Vagina (tissue), 2 donors: ENCODE measurements around the gene BTF3L4. TPM values are rescaled to one million over a fixed set of nuclear protein-coding genes. Genes with fewer than 3 reads are reported as not detected.

Source experiments
- DNase-seq, 2 donors: peaks; one replicate each; pipeline ENCODE4 v3.0.0-alpha.2; 2017; ENCODE audit errors: extremely low spot score in 2 of 2
- H3K27ac ChIP-seq: fragments of 200-600 bp; sonication (generic); one replicate; pipeline ENCODE4 v1.5.1; 2019
- H3K27me3 ChIP-seq: fragments of 200-600 bp; sonication (generic); one replicate; pipeline ENCODE4 v1.5.1; 2019
- H3K36me3 ChIP-seq, 2 donors: fragments of 200-600 bp; sonication (generic); one replicate each; pipeline ENCODE4 v1.5.1; 2017 to 2019
- H3K4me1 ChIP-seq: fragments of 200-600 bp; sonication (generic); one replicate; pipeline ENCODE4 v1.5.1; 2019
- H3K4me3 ChIP-seq, 2 donors: fragments of 200-600 bp; sonication (generic); 1 replicate in 1 of 2; 2 replicates in 1 of 2; pipeline ENCODE4 v1.5.1; 2016 to 2019
- H3K9me3 ChIP-seq: fragments of 200-600 bp; sonication (generic); one replicate; pipeline ENCODE4 v1.5.1; 2019
- CTCF ChIP-seq, 3 experiments: fragments of 450-650 bp in 2 of 3; fragments of 200-600 bp in 1 of 3; sonication (generic) in 1 of 3; IDR thresholded peaks; one replicate each; pipeline ENCODE4 v1.5.1; 2017 to 2019; ENCODE audit warnings: antibody characterized with exemption in 3 of 3, mild to moderate bottlenecking in 2 of 3, moderate library complexity in 2 of 3
- POLR2A ChIP-seq, 2 donors: fragments of 450-650 bp; IDR thresholded peaks; one replicate each; pipeline ENCODE4 v1.6.1; 2017; ENCODE audit warnings: antibody characterized with exemption in 2 of 2, mild to moderate bottlenecking in 2 of 2, moderate library complexity in 2 of 2
- POLR2AphosphoS5 ChIP-seq, 2 donors: sonication (generic); formaldehyde crosslinking; IDR thresholded peaks; one replicate each; pipeline ENCODE4 v1.9.0; 2017; ENCODE audit warnings: antibody characterized with exemption in 2 of 2, mild to moderate bottlenecking in 2 of 2, low read depth in 1 of 2; ENCODE audit not compliant: insufficient read depth in 1 of 2
- intact Hi-C: fragments of 100-400 bp; cut with DNase I; formaldehyde crosslinking; loops from one replicate; pipeline ENCODE4 v1.15.1; 2023
- total RNA-seq: library from RNA; depleted of rRNA; stranded (reverse); fragments of >200 nt; gene quantifications from one replicate; pipeline ENCODE4 v1.2.3, GENCODE V29; 2016

BTF3L4 gene
- total RNA-seq, 1 donor from 2014 or later: 24.3 TPM

- Histone ChIP-seq H3K4me1 (no peaks in the 10 kb centered on the region), H3K9me3 (no peaks in the 10 kb centered on the region), H3K36me3 (no peaks in the 10 kb centered on the region), H3K27me3 (no peaks in the 10 kb centered on the region), H3K4me3 (no peak overlapping the region), H3K27ac (no peak overlapping the region)
- DNase-seq: no peak
- intact Hi-C loops: no loop called here
- TF ChIP-seq POLR2AphosphoS5 (IDR thresholded peaks at IDR 0.05; ENCODE audit: insufficient read depth in 1 of 2, low read depth in 1 of 2): no peak
- no peak for TF ChIP-seq CTCF (IDR thresholded peaks at IDR 0.05)
Measured at GRCh38 chr1:52119301-52120079, 63.4 kb downstream of the BTF3L4 start.

DNA sequence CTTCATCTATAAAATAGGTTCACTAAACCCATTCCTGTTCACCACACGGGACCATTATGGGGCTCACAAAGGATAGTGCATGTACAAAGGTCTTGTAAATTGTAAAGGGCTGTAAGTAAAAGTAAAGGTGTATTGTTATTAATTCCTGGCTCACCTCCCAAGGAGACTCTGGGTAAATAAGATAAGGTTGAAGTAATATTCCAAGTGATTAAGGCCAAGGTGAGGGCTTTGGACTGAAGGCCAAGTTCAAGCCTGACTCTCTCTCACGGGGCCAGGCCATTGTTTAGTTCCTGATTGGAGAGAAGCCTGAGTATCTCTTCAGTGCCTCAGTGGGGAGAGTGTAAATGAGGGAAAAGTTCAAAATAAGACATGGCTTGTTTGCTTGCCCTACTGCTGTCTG, 66.3 kb downstream of the BTF3L4 start:
- H3K36me3 ChIP-seq: no peaks in the 10 kb centered on the region
- H3K27ac ChIP-seq: no peak overlapping the region
- intact Hi-C loops: no loop called here
- H3K4me1 ChIP-seq: no peaks in the 10 kb centered on the region
- TF ChIP-seq POLR2A (IDR thresholded peaks at IDR 0.05) (no peak), POLR2AphosphoS5 (IDR thresholded peaks at IDR 0.05; ENCODE audit: insufficient read depth in 1 of 2, low read depth in 1 of 2) (no peak), CTCF (IDR thresholded peaks at IDR 0.05) (no peak)
- no peak for DNase-seq
- H3K9me3 ChIP-seq: no peaks in the 10 kb centered on the region
- H3K27me3 ChIP-seq: no peaks in the 10 kb centered on the region
- H3K4me3 ChIP-seq: no peak overlapping the region

DNA sequence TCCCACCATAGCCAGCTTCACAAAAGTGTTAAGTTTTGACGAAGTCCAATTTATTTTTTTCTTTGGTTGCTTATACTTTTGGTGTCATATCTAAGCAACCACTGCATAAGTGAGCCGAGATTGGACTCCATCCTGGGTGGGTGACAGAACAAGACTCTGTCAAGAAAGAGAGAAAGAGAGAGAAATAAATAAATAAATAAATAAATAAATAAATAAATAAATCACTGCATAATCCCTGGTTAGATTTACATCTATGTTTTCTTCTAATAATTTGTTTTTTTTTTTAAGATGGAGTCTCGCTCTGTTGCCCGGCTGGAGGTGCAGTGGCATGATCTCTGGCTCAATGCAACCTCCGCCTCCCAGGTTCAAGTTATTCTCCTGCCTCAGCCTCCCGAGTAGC, 67.5 kb downstream of the BTF3L4 start:
- no peak overlapping the region for H3K4me3 ChIP-seq
- no peaks in the 10 kb centered on the region for H3K27me3 ChIP-seq
- intact Hi-C loops: no loop called here
- H3K4me1 ChIP-seq: no peaks in the 10 kb centered on the region
- no peak for DNase-seq
- H3K9me3 ChIP-seq: no peaks in the 10 kb centered on the region
- H3K27ac ChIP-seq: no peak overlapping the region
- TF ChIP-seq POLR2AphosphoS5 (IDR thresholded peaks at IDR 0.05; ENCODE audit: insufficient read depth in 1 of 2, low read depth in 1 of 2) (no peak), CTCF (IDR thresholded peaks at IDR 0.05) (no peak), POLR2A (IDR thresholded peaks at IDR 0.05) (no peak)
- no peaks in the 10 kb centered on the region for H3K36me3 ChIP-seq

GRCh38 chr1:52125736-52126359, 69.8 kb downstream of the BTF3L4 start:
- H3K4me3 ChIP-seq: no peak overlapping the region
- no peak overlapping the region for H3K27ac ChIP-seq
- no peaks in the 10 kb centered on the region for H3K4me1 ChIP-seq
- DNase-seq: no peak
- no peaks in the 10 kb centered on the region for H3K36me3 ChIP-seq
- no peaks in the 10 kb centered on the region for H3K9me3 ChIP-seq
- intact Hi-C loops: no loop called here
- H3K27me3 ChIP-seq: no peaks in the 10 kb centered on the region
- TF ChIP-seq CTCF (IDR thresholded peaks at IDR 0.05) (no peak), POLR2A (IDR thresholded peaks at IDR 0.05) (no peak), POLR2AphosphoS5 (IDR thresholded peaks at IDR 0.05; ENCODE audit: insufficient read depth in 1 of 2, low read depth in 1 of 2) (no peak)
